ENCODE data around the gene SCAPER.

Gene SCAPER

GRCh38 chr15:76936671-76937070 lies 31.5 kb upstream of the SCAPER start:
- TF ChIP-seq, protein P1, sequence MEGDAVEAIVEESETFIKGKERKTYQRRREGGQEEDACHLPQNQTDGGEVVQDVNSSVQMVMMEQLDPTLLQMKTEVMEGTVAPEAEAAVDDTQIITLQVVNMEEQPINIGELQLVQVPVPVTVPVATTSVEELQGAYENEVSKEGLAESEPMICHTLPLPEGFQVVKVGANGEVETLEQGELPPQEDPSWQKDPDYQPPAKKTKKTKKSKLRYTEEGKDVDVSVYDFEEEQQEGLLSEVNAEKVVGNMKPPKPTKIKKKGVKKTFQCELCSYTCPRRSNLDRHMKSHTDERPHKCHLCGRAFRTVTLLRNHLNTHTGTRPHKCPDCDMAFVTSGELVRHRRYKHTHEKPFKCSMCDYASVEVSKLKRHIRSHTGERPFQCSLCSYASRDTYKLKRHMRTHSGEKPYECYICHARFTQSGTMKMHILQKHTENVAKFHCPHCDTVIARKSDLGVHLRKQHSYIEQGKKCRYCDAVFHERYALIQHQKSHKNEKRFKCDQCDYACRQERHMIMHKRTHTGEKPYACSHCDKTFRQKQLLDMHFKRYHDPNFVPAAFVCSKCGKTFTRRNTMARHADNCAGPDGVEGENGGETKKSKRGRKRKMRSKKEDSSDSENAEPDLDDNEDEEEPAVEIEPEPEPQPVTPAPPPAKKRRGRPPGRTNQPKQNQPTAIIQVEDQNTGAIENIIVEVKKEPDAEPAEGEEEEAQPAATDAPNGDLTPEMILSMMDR (IDR thresholded peaks at IDR 0.05; ENCODE audit: poor library complexity, severe bottlenecking): no peak

GRCh38 chr15:76935620-76936019 lies 30.5 kb upstream of the SCAPER start:
- H3K27ac ChIP-seq (ENCODE audit: poor library complexity, severe bottlenecking): no peak overlapping the region
- peaks cover 80% of the 10 kb centered on the region for H3K36me3 ChIP-seq (ENCODE audit: low read depth)
- no peaks in the 10 kb centered on the region for H3K9me3 ChIP-seq (ENCODE audit: severe bottlenecking)
- peaks cover 10% of the 10 kb centered on the region for H3K4me1 ChIP-seq (ENCODE audit: insufficient read depth, poor library complexity, severe bottlenecking)
- TF ChIP-seq, protein P1 (IDR thresholded peaks at IDR 0.05; ENCODE audit: poor library complexity, severe bottlenecking): no peak
- no peak overlapping the region for H3K4me3 ChIP-seq (ENCODE audit: severe bottlenecking)
- DNase-seq (ENCODE audit: low spot score) (no peak), ATAC-seq (ENCODE audit: low read depth) (no peak)
- H3K27me3 ChIP-seq (ENCODE audit: insufficient read depth, poor library complexity, severe bottlenecking): no peaks in the 10 kb centered on the region

More at GRCh38 chr15:76936671-76937070, 31.5 kb upstream of the SCAPER start:
- Histone ChIP-seq H3K27me3 (ENCODE audit: insufficient read depth, poor library complexity, severe bottlenecking) (no peaks in the 10 kb centered on the region), H3K4me3 (ENCODE audit: severe bottlenecking) (no peak overlapping the region), H3K9me3 (ENCODE audit: severe bottlenecking) (no peaks in the 10 kb centered on the region), H3K27ac (ENCODE audit: poor library complexity, severe bottlenecking) (no peak overlapping the region), H3K36me3 (ENCODE audit: low read depth) (peaks cover 89% of the 10 kb centered on the region), H3K4me1 (ENCODE audit: insufficient read depth, poor library complexity, severe bottlenecking) (peaks cover 6% of the 10 kb centered on the region)
- DNase-seq (ENCODE audit: low spot score) (no peak), ATAC-seq (ENCODE audit: low read depth) (no peak)

GRCh38 chr15:76932135-76932966 lies 27.2 kb upstream of the SCAPER start:
- Histone ChIP-seq H3K9me3 (ENCODE audit: severe bottlenecking) (no peaks in the 10 kb centered on the region), H3K27me3 (ENCODE audit: insufficient read depth, poor library complexity, severe bottlenecking) (no peaks in the 10 kb centered on the region), H3K4me1 (ENCODE audit: insufficient read depth, poor library complexity, severe bottlenecking) (peaks cover 11% of the 10 kb centered on the region), H3K27ac (ENCODE audit: poor library complexity, severe bottlenecking) (peak overlapping the region; percentile 15), H3K36me3 (ENCODE audit: low read depth) (peaks cover 50% of the 10 kb centered on the region), H3K4me3 (ENCODE audit: severe bottlenecking) (peak overlapping the region; percentile 78)
- DNase-seq (ENCODE audit: low spot score): no peak
- ATAC-seq (ENCODE audit: low read depth): no peak
- TF ChIP-seq, protein P1 (IDR thresholded peaks at IDR 0.05; ENCODE audit: poor library complexity, severe bottlenecking): no peak

- Histone ChIP-seq H3K27me3 (ENCODE audit: insufficient read depth, poor library complexity, severe bottlenecking) (no peaks in the 10 kb centered on the region), H3K27ac (ENCODE audit: poor library complexity, severe bottlenecking) (peak within 1 kb of the TSS; percentile 15), H3K4me1 (ENCODE audit: insufficient read depth, poor library complexity, severe bottlenecking) (peaks cover 11% of the 10 kb centered on the region), H3K36me3 (ENCODE audit: low read depth) (peaks cover 42% of the 10 kb centered on the region), H3K9me3 (ENCODE audit: severe bottlenecking) (no peaks in the 10 kb centered on the region), H3K4me3 (ENCODE audit: severe bottlenecking) (peak within 1 kb of the TSS; percentile 78)
- TF ChIP-seq, protein P1 (IDR thresholded peaks at IDR 0.05; ENCODE audit: poor library complexity, severe bottlenecking): no peak
- peak; percentile 100 for ATAC-seq (ENCODE audit: low read depth)
- DNase-seq (ENCODE audit: low spot score): peak; percentile 98
Measured at GRCh38 chr15:76931397-76932134, 26.4 kb upstream of the SCAPER start, which contains the start of gene RCN2. RCN2 (plus strand) TSS chr15:76931749; CDS start chr15:76931842, 93 bp downstream.
